IMR-90 (cell line): ENCODE data around the gene HNRNPC. TPM values are rescaled to one million over a fixed set of nuclear protein-coding genes. Genes with fewer than 3 reads are reported as not detected.

Experiments used
- ATAC-seq: fragments of 200-7000 bp; cut with Tn5 transposase; 2 replicates; pipeline ENCODE4 v1.9.1; 2020; ENCODE audit warnings: low read depth, mild to moderate bottlenecking, moderate library complexity
- BruUV-seq: library from RNA; stranded (reverse); fragments of 400-500 nt; replicated peaks from 2 replicates; lab custom pipeline; 2021; lab: Mats Ljungman, UMichigan
- CTCF ChIA-PET: fragments of 300-600 bp; formaldehyde crosslinking; extraction: SDS; loops from one replicate; lab custom pipeline; 2021; ENCODE audit warnings: antibody characterized with exemption; lab: Yijun Ruan, JAX
- POLR2A ChIA-PET: fragments of 300-600 bp; sonication (Branson Sonifier 250); formaldehyde crosslinking; loops from one replicate; lab custom pipeline; 2022; ENCODE audit warnings: antibody characterized with exemption; ENCODE audit not compliant: unreplicated experiment; lab: Charles Lee
- DNase-seq: peaks from one replicate; pipeline ENCODE4 v3.0.0; 2013
- H2AFZ ChIP-seq: replicated peaks from 2 replicates; pipeline ENCODE3; 2013; ENCODE audit warnings: low read length, mild to moderate bottlenecking; ENCODE audit not compliant: poor library complexity
- H2AK5ac ChIP-seq: 2 replicates; pipeline ENCODE4 v1.6.1; 2013; ENCODE audit warnings: low read depth, low read length, inconsistent platforms
- H2AK9ac ChIP-seq: replicated peaks from 2 replicates; pipeline ENCODE3; 2013; ENCODE audit warnings: mild to moderate bottlenecking, low read depth, low read length, moderate library complexity; ENCODE audit not compliant: poor library complexity
- H2BK120ac ChIP-seq: 2 replicates; pipeline ENCODE4 v1.6.1; 2013; ENCODE audit warnings: low read depth, low read length, inconsistent platforms
- H2BK15ac ChIP-seq: 3 replicates; pipeline ENCODE4 v1.6.1; 2013; ENCODE audit warnings: low read depth, low read length, inconsistent platforms
- H2BK20ac ChIP-seq: 2 replicates; pipeline ENCODE4 v1.6.1; 2013; ENCODE audit warnings: low read depth, mild to moderate bottlenecking, inconsistent platforms, low read length, moderate library complexity
- H2BK5ac ChIP-seq: 2 replicates; pipeline ENCODE4 v1.6.1; 2013; ENCODE audit warnings: mild to moderate bottlenecking, low read depth, low read length, inconsistent platforms; ENCODE audit not compliant: poor library complexity, severe bottlenecking
- H3K14ac ChIP-seq: replicated peaks from 2 replicates; pipeline ENCODE4 v1.6.1; 2013; ENCODE audit warnings: low read depth, low read length, inconsistent platforms
- H3K18ac ChIP-seq: 2 replicates; pipeline ENCODE4 v1.6.1; 2013; ENCODE audit warnings: low read depth, low read length, control low read depth
- H3K23ac ChIP-seq: 2 replicates; pipeline ENCODE4 v1.6.1; 2013; ENCODE audit warnings: low read depth, low read length, inconsistent platforms
- H3K27ac ChIP-seq: 2 replicates; pipeline ENCODE4 v1.5.1; 2013; ENCODE audit warnings: mild to moderate bottlenecking, control low read depth, low read length; ENCODE audit not compliant: insufficient read depth
- H3K27me3 ChIP-seq: 2 replicates; pipeline ENCODE4 v1.6.1; 2013; ENCODE audit warnings: low read length; ENCODE audit not compliant: control insufficient read depth, insufficient read depth
- H3K36me3 ChIP-seq: 2 replicates; pipeline ENCODE4 v1.6.1; 2013; ENCODE audit warnings: low read length, mixed read lengths; ENCODE audit not compliant: control insufficient read depth, insufficient read depth
- H3K4ac ChIP-seq: 2 replicates; pipeline ENCODE4 v1.6.1; 2013; ENCODE audit warnings: low read depth, low read length, inconsistent platforms
- H3K4me1 ChIP-seq: 2 replicates; pipeline ENCODE4 v1.6.1; 2013; ENCODE audit warnings: low read length, mixed read lengths; ENCODE audit not compliant: control insufficient read depth, insufficient read depth
- H3K4me2 ChIP-seq: 2 replicates; pipeline ENCODE4 v1.6.1; 2013; ENCODE audit warnings: low read depth, mild to moderate bottlenecking, control low read depth, low read length, moderate library complexity
- H3K4me3 ChIP-seq: 2 replicates; pipeline ENCODE4 v1.5.1; 2013; ENCODE audit warnings: low read depth, mild to moderate bottlenecking, control low read depth, low read length, moderate library complexity; ENCODE audit not compliant: insufficient read depth
- H3K56ac ChIP-seq: 2 replicates; pipeline ENCODE4 v1.6.1; 2013; ENCODE audit warnings: low read length, inconsistent platforms; ENCODE audit not compliant: insufficient read depth; ENCODE audit errors: extremely low read depth
- H3K79me1 ChIP-seq, 2 experiments: 2 replicates each; pipeline ENCODE4 v1.6.1; 2013; ENCODE audit warnings: low read length in 2 of 2, inconsistent platforms in 1 of 2, low read depth in 1 of 2
- H3K9ac ChIP-seq: 2 replicates; pipeline ENCODE4 v1.6.1; 2013; ENCODE audit warnings: low read depth, low read length, control low read depth
- H3K9me1 ChIP-seq: 2 replicates; pipeline ENCODE4 v1.6.1; 2013; ENCODE audit warnings: low read length, inconsistent platforms; ENCODE audit not compliant: insufficient read depth
- H3K9me3 ChIP-seq: 2 replicates; pipeline ENCODE4 v1.6.1; 2013; ENCODE audit warnings: low read length; ENCODE audit not compliant: control insufficient read depth, insufficient read depth
- H4K20me1 ChIP-seq: 2 replicates; pipeline ENCODE4 v1.6.1; 2013; ENCODE audit warnings: low read length, inconsistent platforms; ENCODE audit not compliant: insufficient read depth
- H4K5ac ChIP-seq: 2 replicates; pipeline ENCODE4 v1.6.1; 2013; ENCODE audit warnings: mild to moderate bottlenecking, low read depth, low read length, control low read depth
- H4K8ac ChIP-seq, 2 experiments: 2 replicates each; pipeline ENCODE4 v1.6.1; 2013; ENCODE audit warnings: low read depth in 2 of 2, low read length in 2 of 2, control low read depth in 1 of 2, inconsistent platforms in 1 of 2
- H4K91ac ChIP-seq: 2 replicates; pipeline ENCODE4 v1.6.1; 2013; ENCODE audit warnings: low read depth, low read length, inconsistent platforms; ENCODE audit not compliant: insufficient read depth
- CEBPB ChIP-seq: IDR thresholded peaks from 2 replicates; pipeline ENCODE4 v1.6.1; 2012; ENCODE audit warnings: low read depth, low read length, improper control_type of control experiment
- CTCF ChIP-seq: conservative IDR thresholded peaks from 2 replicates; pipeline ENCODE4 v1.5.1; 2012; ENCODE audit warnings: mild to moderate bottlenecking, low read depth, low read length, improper control_type of control experiment
- WGBS, 2 experiments: methylation state at CpG; one replicate each; pipeline versions ENCODE4 v1.1.5 to v1.1.7; 2013; ENCODE audit warnings: missing lambda C conversion rate in 2 of 2; ENCODE audit not compliant: insufficient read length in 1 of 2; ENCODE audit errors: extremely low coverage in 2 of 2; 5-methylcytosine and 5-hydroxymethylcytosine counted together
- dilution Hi-C: fragments of 300-500 bp; cut with HindIII; formaldehyde crosslinking; loops from one replicate; pipeline ENCODE4 v1.14.3; 2018; ENCODE audit warnings: low sequenced_read_pairs; ENCODE audit not compliant: unreplicated experiment
- in situ Hi-C: fragments of 300-500 bp; cut with MboI; formaldehyde crosslinking; loops from 3 replicates; pipeline ENCODE4 v1.14.3; 2019; ENCODE audit warnings: low sequenced_read_pairs, inconsistent platforms, mixed read lengths
- intact Hi-C: fragments of 100-400 bp; cut with micrococcal nuclease; formaldehyde crosslinking; loops from 2 replicates; pipeline ENCODE4 v1.10.0; 2022
- polyA plus RNA-seq, 3 experiments: library from polyadenylated mRNA; depleted of rRNA; stranded (reverse); fragments of >200 nt; gene quantifications; 2 replicates each; pipeline ENCODE4 v1.2.3, GENCODE V29; 2012; ENCODE audit warnings: low replicate concordance in 1 of 3
- total RNA-seq: library from RNA; depleted of rRNA; stranded (reverse); fragments of >200 nt; gene quantifications from 2 replicates; pipeline ENCODE4 v1.2.3, GENCODE V29; 2012

HNRNPC gene
- total and polyA plus RNA-seq, 2 of the 4 experiments (the other 2 are of a cell fraction), result 308 to 615 TPM

GRCh38 chr14:21197418-21198205 is 71.6 kb downstream of the HNRNPC start:
- Histone ChIP-seq H3K18ac (no peak overlapping the region), H2AK9ac (no peak overlapping the region), H3K9ac (no peak overlapping the region), H2AK5ac (no peak overlapping the region), H3K4ac (no peak overlapping the region), H3K9me3 (peaks cover 3% of the 10 kb centered on the region; the same call in 1 of the 2 replicates), H3K4me1 (no peaks in the 10 kb centered on the region; the same call in 1 of the 2 replicates), H4K5ac (no peak overlapping the region), H2BK120ac (no peak overlapping the region), H2BK15ac (no peak overlapping the region), H3K79me1 (peaks cover 0 to 4% of the 10 kb centered on the region in 2 experiments; a peak in 1 of 4 replicates), H4K20me1 (no peaks in the 10 kb centered on the region; the same call in 1 of the 2 replicates), H3K36me3 (no peaks in the 10 kb centered on the region; the same call in 1 of the 2 replicates), H4K8ac (no peak overlapping the region), H3K23ac (no peak overlapping the region), H3K9me1 (no peaks in the 10 kb centered on the region), H2BK5ac (no peak overlapping the region), H2AFZ (no peak overlapping the region), H2BK20ac (no peak overlapping the region), H3K27ac (no peak overlapping the region), H3K4me2 (no peak overlapping the region), H3K27me3 (no peaks in the 10 kb centered on the region; the same call in 1 of the 2 replicates), H3K56ac (no peak overlapping the region), H3K14ac (no peak overlapping the region), H3K4me3 (no peak overlapping the region), H4K91ac (no peak overlapping the region)
- intact Hi-C loops, result no loop called here
- ChIA-PET CTCF (no interaction called here), POLR2A (no interaction called here)
- ATAC-seq (no peak), DNase-seq (no peak)
- TF ChIP-seq CEBPB, result peak; percentile 87
- TF ChIP-seq CTCF, result no peak
- in situ Hi-C loops, result no loop called here
- BruUV-seq, result no TSS peak
- no CpG with 5 or more reads among the region's 2 CpGs for WGBS, 2 experiments
- dilution Hi-C loops, result no loop called here
